H1 (cell line): ENCODE results near the gene ZNF311. TPM values are rescaled to one million over a fixed set of nuclear protein-coding genes. Genes with fewer than 3 reads are reported as not detected.

Source experiments
- CTCF ChIA-PET: fragments of 300-600 bp; sonication (Branson Sonifier 250); formaldehyde crosslinking; loops from one replicate; lab custom pipeline; 2021; ENCODE audit not compliant: partially characterized antibody; lab: Charles Lee
- POLR2A ChIA-PET: fragments of 300-600 bp; sonication (Branson Sonifier 250); formaldehyde crosslinking; loops from one replicate; lab custom pipeline; 2021; ENCODE audit warnings: inconsistent platforms; ENCODE audit not compliant: partially characterized antibody; lab: Charles Lee
- DNase-seq, 2 experiments: peaks; one replicate each; pipeline versions ENCODE4 v3.0.0 to v3.0.0-alpha.2; 2010 to 2022; ENCODE audit warnings: low spot score in 2 of 2, low read depth in 1 of 2, mixed read lengths in 1 of 2
- FAIRE-seq: peaks from 2 replicates; lab custom pipeline; 2011; peaks lifted over from hg19 to GRCh38; lab: Jason Lieb, UNC
- H2AFZ ChIP-seq: 2 replicates; pipeline ENCODE4 v1.8.1; 2012; ENCODE audit warnings: low read length, inconsistent platforms
- H2AK5ac ChIP-seq: 2 replicates; pipeline ENCODE4 v1.6.1; 2013; ENCODE audit warnings: low read depth, low read length
- H2BK120ac ChIP-seq: replicated peaks from 2 replicates; pipeline ENCODE3; 2013; ENCODE audit warnings: low read depth, low read length, inconsistent platforms
- H2BK12ac ChIP-seq: 2 replicates; pipeline ENCODE4 v1.6.1; 2013; ENCODE audit warnings: low read depth, low read length
- H2BK15ac ChIP-seq: 2 replicates; pipeline ENCODE4 v1.6.1; 2013; ENCODE audit warnings: low read length
- H2BK20ac ChIP-seq: 2 replicates; pipeline ENCODE4 v1.6.1; 2013; ENCODE audit warnings: low read length
- H2BK5ac ChIP-seq: 2 replicates; pipeline ENCODE4 v1.6.1; 2013; ENCODE audit warnings: low read depth, low read length
- H3K14ac ChIP-seq: 2 replicates; pipeline ENCODE4 v1.6.1; 2013; ENCODE audit warnings: inconsistent platforms; ENCODE audit not compliant: insufficient read length
- H3K18ac ChIP-seq: 2 replicates; pipeline ENCODE4 v1.6.1; 2013; ENCODE audit warnings: low read length; ENCODE audit errors: extremely low read depth
- H3K23ac ChIP-seq: 2 replicates; pipeline ENCODE4 v1.6.1; 2013; ENCODE audit warnings: inconsistent platforms; ENCODE audit not compliant: insufficient read length
- H3K23me2 ChIP-seq: 2 replicates; pipeline ENCODE4 v1.6.1; 2013; ENCODE audit warnings: low read depth, low read length
- H3K27ac ChIP-seq: 2 replicates; pipeline ENCODE4 v1.6.1; 2011; ENCODE audit warnings: low read depth, low read length, inconsistent platforms
- H3K27me3 ChIP-seq, 4 experiments: replicated peaks in 1 of 4; 1 replicate in 1 of 4; 2 replicates in 3 of 4; pipeline versions ENCODE4 v1.6.1 to v1.8.1; 2011 to 2013; ENCODE audit warnings: low read length in 3 of 4, mild to moderate bottlenecking in 3 of 4, inconsistent platforms in 2 of 4, mixed read lengths in 2 of 4, moderate library complexity in 1 of 4; ENCODE audit not compliant: control insufficient read depth in 3 of 4, insufficient read depth in 3 of 4; ENCODE audit errors: extremely low read depth in 1 of 4
- H3K36me3 ChIP-seq, 4 experiments: 2 replicates each; pipeline versions ENCODE4 v1.6.1 to v1.8.1; 2011 to 2013; ENCODE audit warnings: mild to moderate bottlenecking in 4 of 4, low read length in 3 of 4, moderate library complexity in 2 of 4, control low read depth in 1 of 4, inconsistent platforms in 1 of 4; ENCODE audit not compliant: insufficient read depth in 4 of 4, control insufficient read depth in 2 of 4
- H3K4ac ChIP-seq: replicated peaks from 2 replicates; pipeline ENCODE3; 2013; ENCODE audit warnings: low read length, low read depth, mixed read lengths, inconsistent platforms; ENCODE audit not compliant: insufficient read length
- H3K4me1 ChIP-seq, 4 experiments: replicated peaks in 1 of 4; 1 replicate in 1 of 4; 2 replicates in 3 of 4; pipeline versions ENCODE4 v1.6.1 to v1.8.1; 2011 to 2013; ENCODE audit warnings: low read length in 3 of 4, inconsistent platforms in 2 of 4, mixed read lengths in 1 of 4; ENCODE audit not compliant: insufficient read depth in 4 of 4, control insufficient read depth in 3 of 4
- H3K4me2 ChIP-seq, 2 experiments: 2 replicates each; pipeline versions ENCODE4 v1.6.1 to v1.8.1; 2011 to 2013; ENCODE audit warnings: low read depth in 2 of 2, low read length in 2 of 2, control low read depth in 1 of 2, inconsistent platforms in 1 of 2, mild to moderate bottlenecking in 1 of 2; ENCODE audit not compliant: insufficient read depth in 1 of 2
- H3K4me3 ChIP-seq, 4 experiments: fragments of 200-600, 300-600 bp in 1 of 4; sonication (generic), shearing (Covaris generic), sonication (Bioruptor Twin) in 1 of 4; 2 replicates each; pipeline versions ENCODE4 v1.5.1 to v1.8.1; 2011 to 2016; ENCODE audit warnings: low read length in 4 of 4, low read depth in 3 of 4, control low read depth in 2 of 4, inconsistent platforms in 2 of 4, mild to moderate bottlenecking in 2 of 4, mixed read lengths in 1 of 4, moderate library complexity in 1 of 4; ENCODE audit not compliant: insufficient read depth in 2 of 4; ENCODE audit errors: extremely low read depth in 1 of 4
- H3K56ac ChIP-seq: replicated peaks from 2 replicates; pipeline ENCODE3; 2013; ENCODE audit warnings: low read depth, mild to moderate bottlenecking, mixed read lengths, low read length, inconsistent platforms; ENCODE audit not compliant: insufficient read length
- H3K79me1 ChIP-seq: 2 replicates; pipeline ENCODE4 v1.6.1; 2013; ENCODE audit warnings: low read depth, low read length, control low read depth
- H3K79me2 ChIP-seq, 2 experiments: 2 replicates each; pipeline versions ENCODE4 v1.6.1 to v1.8.1; 2012 to 2013; ENCODE audit warnings: low read length in 2 of 2, mild to moderate bottlenecking in 2 of 2, inconsistent platforms in 1 of 2; ENCODE audit not compliant: insufficient read depth in 2 of 2, control insufficient read depth in 1 of 2
- H3K9ac ChIP-seq, 4 experiments: replicated peaks in 1 of 4; 1 replicate in 1 of 4; 2 replicates in 3 of 4; pipeline versions ENCODE4 v1.6.1 to v1.8.1; 2011 to 2013; ENCODE audit warnings: low read depth in 3 of 4, low read length in 3 of 4, control low read depth in 2 of 4, mild to moderate bottlenecking in 2 of 4, moderate library complexity in 2 of 4, inconsistent platforms in 1 of 4; ENCODE audit errors: extremely low read depth in 1 of 4
- H3K9me3 ChIP-seq, 2 experiments: 2 replicates each; pipeline versions ENCODE4 v1.6.1 to v1.8.1; 2012 to 2013; ENCODE audit warnings: mild to moderate bottlenecking in 2 of 2, moderate library complexity in 2 of 2, control low read depth in 1 of 2, inconsistent platforms in 1 of 2, low read depth in 1 of 2, low read length in 1 of 2, mixed read lengths in 1 of 2; ENCODE audit not compliant: insufficient read depth in 2 of 2
- H4K20me1 ChIP-seq, 2 experiments: replicated peaks in 1 of 2; 2 replicates each; pipeline versions ENCODE3 to v1.8.1; 2011 to 2013; ENCODE audit warnings: inconsistent platforms in 2 of 2, low read length in 2 of 2, mild to moderate bottlenecking in 1 of 2; ENCODE audit not compliant: insufficient read depth in 2 of 2, control insufficient read depth in 1 of 2
- H4K5ac ChIP-seq: 2 replicates; pipeline ENCODE4 v1.6.1; 2013; ENCODE audit warnings: low read length, low read depth, mixed read lengths, inconsistent platforms; ENCODE audit not compliant: insufficient read length
- H4K8ac ChIP-seq: 2 replicates; pipeline ENCODE4 v1.8.0; 2013; ENCODE audit warnings: mild to moderate bottlenecking, moderate library complexity, low read length, inconsistent platforms; ENCODE audit not compliant: insufficient read depth; ENCODE audit errors: extremely low read depth
- H4K91ac ChIP-seq: replicated peaks from 2 replicates; pipeline ENCODE3; 2013; ENCODE audit warnings: low read length, mixed read lengths, inconsistent platforms; ENCODE audit not compliant: insufficient read length
- CEBPB ChIP-seq: IDR thresholded peaks from 2 replicates; pipeline ENCODE4 v1.6.1; 2012; ENCODE audit warnings: low read depth, low read length
- CTBP2 ChIP-seq: IDR thresholded peaks from 2 replicates; pipeline ENCODE4 v1.7.0; 2011; ENCODE audit warnings: borderline replicate concordance, mild to moderate bottlenecking, moderate library complexity, mixed read lengths, low read length; ENCODE audit not compliant: insufficient read depth, insufficient read length
- EZH2 ChIP-seq: fragments of 200-600 bp; sonication (generic); IDR thresholded peaks from 2 replicates; pipeline ENCODE4 v1.7.1; 2012; ENCODE audit warnings: low read depth, mild to moderate bottlenecking, moderate library complexity, low read length, inconsistent platforms; ENCODE audit not compliant: severe bottlenecking
- MAFK ChIP-seq: IDR thresholded peaks from 2 replicates; pipeline ENCODE4 v1.6.1; 2012; ENCODE audit warnings: low read depth, mild to moderate bottlenecking, improper control_type of control experiment, low read length
- POU5F1 ChIP-seq: IDR thresholded peaks from 2 replicates; pipeline ENCODE4 v1.6.1; 2011; ENCODE audit warnings: low read depth, mild to moderate bottlenecking, low read length, moderate library complexity
- TBP ChIP-seq: IDR thresholded peaks from 2 replicates; pipeline ENCODE4 v1.6.1; 2011; ENCODE audit warnings: low read depth, low read length, improper control_type of control experiment
- TEAD4 ChIP-seq: IDR thresholded peaks from 2 replicates; pipeline ENCODE4 v1.6.1; 2012; ENCODE audit warnings: low read depth, low read length, inconsistent platforms, mixed read lengths
- YY1 ChIP-seq: IDR thresholded peaks from 2 replicates; pipeline ENCODE4 v1.6.1; 2011; ENCODE audit warnings: low read depth, mild to moderate bottlenecking, low read length
- WGBS, 2 experiments: shearing (Covaris generic) in 1 of 2; methylation state at CpG; one replicate each; pipeline versions ENCODE4 v1.1.6 to v1.1.7; 2013 to 2015; ENCODE audit warnings: low lambda C conversion rate in 2 of 2, mixed read lengths in 2 of 2, inconsistent platforms in 1 of 2, low coverage in 1 of 2, missing lambda C conversion rate in 1 of 2; ENCODE audit not compliant: insufficient replicate concordance in 2 of 2, insufficient coverage in 1 of 2, insufficient read length in 1 of 2; ENCODE audit errors: extremely low coverage in 1 of 2, missing lambda C conversion rate in 1 of 2; 5-methylcytosine and 5-hydroxymethylcytosine counted together
- polyA plus RNA-seq, 7 experiments: library from polyadenylated mRNA; depleted of rRNA in 3 of 7; stranded (reverse) in 5 of 7; unstranded in 2 of 7; fragments of >200 nt in 5 of 7; fragments of 200-250 nt in 2 of 7; gene quantifications; 1 replicate in 5 of 7; 2 replicates in 1 of 7; 4 replicates in 1 of 7; pipeline versions ENCODE4 v1.2.1 to v1.2.3, GENCODE V29; 2011 to 2013; ENCODE audit warnings: missing spikeins in 2 of 7, mixed read lengths in 2 of 7
- total RNA-seq: library from RNA; stranded (reverse); fragmentation: NEBNext Ultra II Directional; extraction: Animal tissue kit (Norgen Biotek cat#: 25700); gene quantifications from 2 replicates; pipeline ENCODE4 v1.2.1, GENCODE V29; 2021

The ZNF311 gene
- total and polyA plus RNA-seq, 2 of the 8 experiments (the other 6 are each of a cell fraction or from before 2014, with no cell fraction given), result 1.9 to 4.2 TPM

DNA sequence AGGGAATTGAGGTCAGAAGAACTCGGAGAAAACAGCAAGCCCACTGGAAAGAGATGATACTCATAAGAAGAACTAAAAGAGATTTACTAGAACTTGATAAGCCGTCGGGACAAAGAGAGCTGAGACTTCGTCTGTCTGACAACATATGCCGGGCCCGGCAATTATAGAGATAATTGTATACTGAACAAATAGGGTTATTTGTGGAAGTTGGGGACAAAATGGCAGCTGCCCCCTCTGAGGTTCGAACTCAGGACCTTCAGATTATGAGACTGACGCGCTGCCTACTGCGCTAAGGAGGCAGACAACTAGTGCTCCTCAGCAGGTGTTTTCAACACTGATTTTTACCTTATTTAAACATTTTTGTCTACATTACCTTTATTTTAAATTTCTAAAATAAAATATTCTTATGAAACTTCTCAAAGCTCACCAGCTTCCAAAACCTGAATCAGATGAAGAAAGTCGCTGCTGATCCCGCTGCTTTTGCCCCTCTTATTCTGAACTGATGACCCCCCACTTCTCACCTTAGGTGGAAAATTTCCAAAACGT lies 52.0 kb downstream of the ZNF311 start:
- H3K9ac ChIP-seq, result peak overlapping the region in 1 of 4 experiments; percentile 61; a peak in 1 of 7 replicates
- no peak overlapping the region for H2BK15ac ChIP-seq
- no peak overlapping the region for H2AK5ac ChIP-seq
- WGBS, 2 experiments, result 23% methylated on average over 13 of the region's 13 CpGs; no CpG with 5 or more reads in 1 of the 2 experiments
- H3K4me1 ChIP-seq, result no peaks in the 10 kb centered on the region
- no peak overlapping the region for H2BK5ac ChIP-seq
- H3K23ac ChIP-seq, result no peak overlapping the region
- TF ChIP-seq TBP (peak; percentile 100), YY1 (peak; percentile 90), MAFK (peak; percentile 80; the same call in 1 of the 2 replicates), TEAD4 (peak; percentile 70), EZH2 (no peak), CEBPB (peak; percentile 65), POU5F1 (0 out of 2 replicates have a peak, but pooled peaks have one; percentile 16), CTBP2 (no peak)
- H2BK120ac ChIP-seq, result no peak overlapping the region
- DNase-seq (peak; percentile 41 to 81), FAIRE-seq (peak; percentile 13)
- H3K4me3 ChIP-seq, result peak overlapping the region; percentile 86 to 95 (median 88)
- H3K4ac ChIP-seq, result no peak overlapping the region
- H3K9me3 ChIP-seq, result peaks cover 0 to 7% of the 10 kb centered on the region in 2 experiments; a peak in 1 of 4 replicates
- no peaks in the 10 kb centered on the region for H3K36me3 ChIP-seq
- no peak overlapping the region for H3K56ac ChIP-seq
- POLR2A ChIA-PET, result interaction anchor here (2.4 kb wide), 1 partner anchor 30 kb away, joined by 8 read pairs; the partner anchor contains the start of gene TRIM27
- peak overlapping the region; percentile 79 to 87 for H3K4me2 ChIP-seq
- H2BK20ac ChIP-seq, result no peak overlapping the region
- no peak overlapping the region for H4K5ac ChIP-seq
- CTCF ChIA-PET, result interaction anchor here (1.0 kb wide), 1 partner anchor 8 kb away, joined by 3 read pairs; no protein-coding TSS in a partner anchor
- no peaks in the 10 kb centered on the region for H4K20me1 ChIP-seq
- no peak overlapping the region for H3K14ac ChIP-seq
- H4K91ac ChIP-seq, result no peak overlapping the region
- no peaks in the 10 kb centered on the region for H3K79me1 ChIP-seq
- H3K23me2 ChIP-seq, result peaks cover 5% of the 10 kb centered on the region
- no peak overlapping the region for H3K27ac ChIP-seq
- H3K18ac ChIP-seq, result no peak overlapping the region
- peaks cover 0 to 7% (median 0%) of the 10 kb centered on the region in 4 experiments; a peak in 2 of 7 replicates for H3K27me3 ChIP-seq
- H3K79me2 ChIP-seq, result no peaks in the 10 kb centered on the region
- peak overlapping the region; percentile 97 for H2AFZ ChIP-seq
- H4K8ac ChIP-seq, result no peak overlapping the region
- no peak overlapping the region for H2BK12ac ChIP-seq
